ENCODE measurements around the gene RABGAP1L.

DNA sequence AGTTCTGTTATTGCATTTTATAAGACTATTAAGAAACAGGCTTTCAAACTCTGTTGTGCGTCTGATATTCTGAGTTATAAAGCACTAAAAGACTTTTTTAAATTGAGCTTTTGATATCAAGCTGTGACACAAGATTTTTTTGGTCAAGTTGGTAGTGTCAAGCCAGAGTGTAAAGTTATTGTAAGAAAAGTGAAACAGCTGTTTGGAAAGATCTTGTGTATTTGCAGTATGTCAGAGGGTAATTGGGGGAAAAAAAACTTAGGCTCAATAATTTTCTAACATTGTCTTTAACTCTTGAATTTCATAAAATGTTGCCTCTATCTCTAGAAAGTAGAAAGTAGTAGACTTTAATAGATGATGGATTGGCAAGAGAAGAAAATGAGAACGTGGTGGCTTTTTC is 844.2 kb downstream of the RABGAP1L start:
- TF ChIP-seq POLR2A (IDR thresholded peaks at IDR 0.05; ENCODE audit: low read depth, low read length) (no peak), MAFK (IDR thresholded peaks at IDR 0.05; ENCODE audit: low read depth, low read length) (no peak), RFX5 (IDR thresholded peaks at IDR 0.05; ENCODE audit: low read depth, low read length) (no peak), CEBPB (IDR thresholded peaks at IDR 0.05; ENCODE audit: low read depth, low read length) (no peak), BHLHE40 (IDR thresholded peaks at IDR 0.05; ENCODE audit: low read depth, low read length) (no peak)
- TF ChIP-seq, protein P1, sequence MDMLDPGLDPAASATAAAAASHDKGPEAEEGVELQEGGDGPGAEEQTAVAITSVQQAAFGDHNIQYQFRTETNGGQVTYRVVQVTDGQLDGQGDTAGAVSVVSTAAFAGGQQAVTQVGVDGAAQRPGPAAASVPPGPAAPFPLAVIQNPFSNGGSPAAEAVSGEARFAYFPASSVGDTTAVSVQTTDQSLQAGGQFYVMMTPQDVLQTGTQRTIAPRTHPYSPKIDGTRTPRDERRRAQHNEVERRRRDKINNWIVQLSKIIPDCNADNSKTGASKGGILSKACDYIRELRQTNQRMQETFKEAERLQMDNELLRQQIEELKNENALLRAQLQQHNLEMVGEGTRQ (IDR thresholded peaks at IDR 0.05; ENCODE audit: low read depth, low read length), result no peak
- TF ChIP-seq, protein P2, sequence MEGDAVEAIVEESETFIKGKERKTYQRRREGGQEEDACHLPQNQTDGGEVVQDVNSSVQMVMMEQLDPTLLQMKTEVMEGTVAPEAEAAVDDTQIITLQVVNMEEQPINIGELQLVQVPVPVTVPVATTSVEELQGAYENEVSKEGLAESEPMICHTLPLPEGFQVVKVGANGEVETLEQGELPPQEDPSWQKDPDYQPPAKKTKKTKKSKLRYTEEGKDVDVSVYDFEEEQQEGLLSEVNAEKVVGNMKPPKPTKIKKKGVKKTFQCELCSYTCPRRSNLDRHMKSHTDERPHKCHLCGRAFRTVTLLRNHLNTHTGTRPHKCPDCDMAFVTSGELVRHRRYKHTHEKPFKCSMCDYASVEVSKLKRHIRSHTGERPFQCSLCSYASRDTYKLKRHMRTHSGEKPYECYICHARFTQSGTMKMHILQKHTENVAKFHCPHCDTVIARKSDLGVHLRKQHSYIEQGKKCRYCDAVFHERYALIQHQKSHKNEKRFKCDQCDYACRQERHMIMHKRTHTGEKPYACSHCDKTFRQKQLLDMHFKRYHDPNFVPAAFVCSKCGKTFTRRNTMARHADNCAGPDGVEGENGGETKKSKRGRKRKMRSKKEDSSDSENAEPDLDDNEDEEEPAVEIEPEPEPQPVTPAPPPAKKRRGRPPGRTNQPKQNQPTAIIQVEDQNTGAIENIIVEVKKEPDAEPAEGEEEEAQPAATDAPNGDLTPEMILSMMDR (conservative IDR thresholded peaks at IDR 0.05; ENCODE audit: low read depth, low read length), result no peak
